ENCODE results near the gene TENT4B.
"Not testable (repeated sequence)": the region's sequence is repeated elsewhere in the genome, so short reads cannot be mapped to it uniquely, and the experiment has no call there.

GRCh38 chr16:50171773-50172172 is 18.7 kb downstream of the TENT4B start:
- TF ChIP-seq ELF4 (IDR thresholded peaks at IDR 0.05); BHLHE40 (IDR thresholded peaks at IDR 0.05; ENCODE audit: borderline replicate concordance); L3MBTL2 (conservative IDR thresholded peaks at IDR 0.05); SUZ12 (IDR thresholded peaks at IDR 0.05); TARDBP (IDR thresholded peaks at IDR 0.05); NFRKB (IDR thresholded peaks at IDR 0.05); SP1 (IDR thresholded peaks at IDR 0.05); ARNT (IDR thresholded peaks at IDR 0.05); CTBP1 (IDR thresholded peaks at IDR 0.05; ENCODE audit: borderline replicate concordance); FOXM1 (IDR thresholded peaks at IDR 0.05; ENCODE audit: borderline replicate concordance): not testable (repeated sequence)
